SU-DHL-6 (cell line): ENCODE measurements around the gene AGO3.

Source experiments
- H2AFZ ChIP-seq: fragments of 200-600 bp; sonication (generic); 2 replicates; pipeline ENCODE4 v1.6.1; 2014; ENCODE audit warnings: low read depth, mild to moderate bottlenecking, moderate library complexity, mixed read lengths, antibody characterized with exemption, low read length; ENCODE audit not compliant: severe bottlenecking
- H3F3A ChIP-seq: fragments of 200-600 bp; shearing (Covaris generic); 2 replicates; pipeline ENCODE4 v1.6.0; 2016; ENCODE audit warnings: antibody characterized with exemption, mild to moderate bottlenecking; ENCODE audit not compliant: insufficient read depth
- H3K27ac ChIP-seq: fragments of 200-600 bp; sonication (generic); 2 replicates; pipeline ENCODE4 v1.5.1; 2016; ENCODE audit warnings: low read depth, mild to moderate bottlenecking, low read length, moderate library complexity, mixed read lengths
- H3K27me3 ChIP-seq: fragments of 200-600 bp; sonication (generic), shearing (Covaris generic); 2 replicates; pipeline ENCODE4 v1.6.0; 2014; ENCODE audit warnings: mild to moderate bottlenecking, low read length
- H3K36me3 ChIP-seq: fragments of 200-600 bp; sonication (generic); 2 replicates; pipeline ENCODE4 v1.6.1; 2014; ENCODE audit warnings: mild to moderate bottlenecking, low read length, mixed read lengths
- H3K4me2 ChIP-seq: fragments of 300-600, 200-600 bp; shearing (Covaris generic), sonication (generic); 2 replicates; pipeline ENCODE4 v1.6.0; 2014; ENCODE audit warnings: low read length, low read depth, mild to moderate bottlenecking; ENCODE audit not compliant: poor library complexity, severe bottlenecking
- H3K4me3 ChIP-seq: fragments of 200-600 bp; sonication (generic); 2 replicates; pipeline ENCODE4 v1.5.1; 2014; ENCODE audit warnings: antibody characterized with exemption, low read length, mild to moderate bottlenecking, mixed read lengths; ENCODE audit not compliant: insufficient read depth, poor library complexity, severe bottlenecking
- H3K79me2 ChIP-seq: fragments of 200-600 bp; sonication (generic); 2 replicates; pipeline ENCODE4 v1.6.1; 2014; ENCODE audit warnings: mild to moderate bottlenecking, low read length, moderate library complexity; ENCODE audit not compliant: insufficient read depth
- H3K9ac ChIP-seq: fragments of 200-600 bp; sonication (generic); 2 replicates; pipeline ENCODE4 v1.7.0; 2014; ENCODE audit warnings: mild to moderate bottlenecking, low read length
- H3K9me2 ChIP-seq: fragments of 200-600 bp; sonication (generic); replicated peaks from 2 replicates; pipeline ENCODE4 v1.6.1; 2014; ENCODE audit warnings: low read length; ENCODE audit not compliant: insufficient read depth
- H3K9me3 ChIP-seq: fragments of 200-600 bp; sonication (generic); 2 replicates; pipeline ENCODE4 v1.6.1; 2014; ENCODE audit warnings: low read length, mixed read lengths; ENCODE audit not compliant: insufficient read depth
- H4K20me1 ChIP-seq: fragments of 200-600 bp; sonication (generic); 2 replicates; pipeline ENCODE4 v1.6.1; 2014; ENCODE audit warnings: low read depth, mild to moderate bottlenecking, antibody characterized with exemption, low read length, moderate library complexity, mixed read lengths
- EZH2phosphoT487 ChIP-seq: fragments of 200-600 bp; sonication (generic), shearing (Covaris generic); conservative IDR thresholded peaks from 2 replicates; pipeline ENCODE4 v1.6.1; 2018; ENCODE audit warnings: mild to moderate bottlenecking, antibody characterized with exemption, low read length, moderate library complexity, mixed read lengths
- TF ChIP-seq, protein P1 (sequence below): fragments of 200-600 bp; sonication (generic); IDR thresholded peaks from one replicate; pipeline ENCODE4 v1.5.1; 2017; ENCODE audit warnings: antibody characterized with exemption, mild to moderate bottlenecking, low read length, moderate library complexity; ENCODE audit not compliant: insufficient read depth, poor library complexity, severe bottlenecking

The AGO3 gene

DNA sequence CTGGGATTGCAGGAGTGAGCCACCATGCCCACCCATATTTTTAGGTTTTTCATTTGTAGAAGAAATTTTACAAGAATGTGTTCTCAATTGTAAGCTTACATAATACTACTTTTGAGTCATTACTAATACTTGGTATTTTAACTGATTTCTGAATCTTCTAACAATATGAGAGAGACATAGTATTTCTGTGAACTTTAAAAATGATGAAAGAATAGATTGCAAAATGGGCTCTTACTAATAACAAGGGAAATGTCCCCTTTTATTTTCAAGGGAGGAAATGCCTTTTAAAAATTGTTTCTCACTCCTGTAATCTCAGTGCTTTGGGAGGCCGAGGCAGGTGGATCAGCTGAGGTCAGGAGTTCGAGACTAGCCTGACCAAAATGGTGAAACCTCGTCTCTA, 5.9 kb downstream of the AGO3 start:
- Histone ChIP-seq H3K4me3 (no peak overlapping the region), H2AFZ (no peak overlapping the region), H3K27ac (no peak overlapping the region), H3F3A (peaks cover 17% of the 10 kb centered on the region; the same call in 1 of the 2 replicates), H3K4me2 (no peak overlapping the region), H3K9ac (no peak overlapping the region), H4K20me1 (peaks cover 13% of the 10 kb centered on the region), H3K9me2 (no peaks in the 10 kb centered on the region), H3K79me2 (peaks cover 100% of the 10 kb centered on the region), H3K36me3 (no peaks in the 10 kb centered on the region), H3K9me3 (no peaks in the 10 kb centered on the region), H3K27me3 (no peaks in the 10 kb centered on the region)
- TF ChIP-seq, protein P1, sequence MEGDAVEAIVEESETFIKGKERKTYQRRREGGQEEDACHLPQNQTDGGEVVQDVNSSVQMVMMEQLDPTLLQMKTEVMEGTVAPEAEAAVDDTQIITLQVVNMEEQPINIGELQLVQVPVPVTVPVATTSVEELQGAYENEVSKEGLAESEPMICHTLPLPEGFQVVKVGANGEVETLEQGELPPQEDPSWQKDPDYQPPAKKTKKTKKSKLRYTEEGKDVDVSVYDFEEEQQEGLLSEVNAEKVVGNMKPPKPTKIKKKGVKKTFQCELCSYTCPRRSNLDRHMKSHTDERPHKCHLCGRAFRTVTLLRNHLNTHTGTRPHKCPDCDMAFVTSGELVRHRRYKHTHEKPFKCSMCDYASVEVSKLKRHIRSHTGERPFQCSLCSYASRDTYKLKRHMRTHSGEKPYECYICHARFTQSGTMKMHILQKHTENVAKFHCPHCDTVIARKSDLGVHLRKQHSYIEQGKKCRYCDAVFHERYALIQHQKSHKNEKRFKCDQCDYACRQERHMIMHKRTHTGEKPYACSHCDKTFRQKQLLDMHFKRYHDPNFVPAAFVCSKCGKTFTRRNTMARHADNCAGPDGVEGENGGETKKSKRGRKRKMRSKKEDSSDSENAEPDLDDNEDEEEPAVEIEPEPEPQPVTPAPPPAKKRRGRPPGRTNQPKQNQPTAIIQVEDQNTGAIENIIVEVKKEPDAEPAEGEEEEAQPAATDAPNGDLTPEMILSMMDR: no peak

DNA sequence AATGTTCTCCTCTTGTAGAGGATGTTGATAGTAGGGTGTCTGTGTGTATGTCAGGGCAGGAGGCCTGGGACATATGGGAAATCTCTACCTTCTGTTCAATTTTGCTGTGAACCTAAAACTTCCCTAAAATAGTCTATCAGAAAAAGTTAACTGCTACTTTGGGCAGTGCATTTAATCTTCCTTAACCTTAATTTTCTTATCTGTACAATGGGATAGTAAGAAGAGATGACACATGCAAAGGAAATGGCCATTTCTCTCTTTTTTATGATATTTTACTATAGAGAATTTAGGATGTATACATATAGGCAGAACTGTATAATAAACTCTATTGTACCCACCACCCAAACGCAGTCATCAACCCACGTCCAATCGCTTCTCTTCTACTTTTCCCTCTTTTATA, 8.6 kb downstream of the AGO3 start:
- Histone ChIP-seq H3K27ac (no peak overlapping the region), H3K4me2 (no peak overlapping the region), H2AFZ (no peak overlapping the region), H3K9me2 (no peaks in the 10 kb centered on the region), H3K9ac (no peak overlapping the region), H3K9me3 (no peaks in the 10 kb centered on the region), H3F3A (no peaks in the 10 kb centered on the region; the same call in 1 of the 2 replicates), H4K20me1 (0 out of 2 replicates have a peak, but pooled peaks cover 6% of the 10 kb centered on the region), H3K36me3 (no peaks in the 10 kb centered on the region), H3K4me3 (no peak overlapping the region), H3K79me2 (peaks cover 100% of the 10 kb centered on the region), H3K27me3 (no peaks in the 10 kb centered on the region)
- TF ChIP-seq, protein P1: no peak
- TF ChIP-seq EZH2phosphoT487: no peak

DNA sequence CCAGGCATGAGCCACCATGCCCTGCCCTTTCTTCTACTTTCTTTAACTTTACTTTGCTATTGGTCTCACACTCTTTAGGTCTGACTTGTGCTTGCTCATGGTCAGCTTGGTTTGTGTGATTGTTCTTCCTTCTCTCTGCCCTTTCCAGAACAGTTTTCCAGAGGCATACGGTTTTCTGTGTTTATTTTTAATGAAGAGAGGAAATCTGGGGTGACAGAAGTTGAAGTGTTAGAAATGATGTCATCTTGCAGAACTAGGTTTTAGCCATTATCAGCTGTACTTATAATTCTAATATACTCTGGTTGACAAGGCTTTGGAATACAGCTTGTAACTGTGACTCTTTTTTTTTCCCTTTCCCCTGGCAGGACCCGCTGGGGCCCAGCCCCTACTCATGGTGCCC, 14.4 kb downstream of the AGO3 start:
- Histone ChIP-seq H3K4me2 (no peak overlapping the region), H3F3A (peaks cover 2% of the 10 kb centered on the region; the same call in 1 of the 2 replicates), H3K27me3 (no peaks in the 10 kb centered on the region), H3K9ac (no peak overlapping the region), H2AFZ (no peak overlapping the region), H3K27ac (no peak overlapping the region), H3K9me2 (no peaks in the 10 kb centered on the region), H4K20me1 (no peaks in the 10 kb centered on the region), H3K4me3 (no peak overlapping the region), H3K9me3 (no peaks in the 10 kb centered on the region), H3K36me3 (no peaks in the 10 kb centered on the region), H3K79me2 (peaks cover 82% of the 10 kb centered on the region)
- TF ChIP-seq, protein P1: no peak
- TF ChIP-seq EZH2phosphoT487: no peak
